Measurements from ENCODE around the gene TARDBP. TPM values are rescaled to one million over a fixed set of nuclear protein-coding genes. Genes with fewer than 3 reads are reported as not detected.
"Not testable (repeated sequence)": the region's sequence is repeated elsewhere in the genome, so short reads cannot be mapped to it uniquely, and the experiment has no call there.

TARDBP gene
- total and polyA plus RNA-seq, 2 donors (not counting 1 experiment from before 2014, with no cell fraction given): 85.2 to 222 TPM

DNA sequence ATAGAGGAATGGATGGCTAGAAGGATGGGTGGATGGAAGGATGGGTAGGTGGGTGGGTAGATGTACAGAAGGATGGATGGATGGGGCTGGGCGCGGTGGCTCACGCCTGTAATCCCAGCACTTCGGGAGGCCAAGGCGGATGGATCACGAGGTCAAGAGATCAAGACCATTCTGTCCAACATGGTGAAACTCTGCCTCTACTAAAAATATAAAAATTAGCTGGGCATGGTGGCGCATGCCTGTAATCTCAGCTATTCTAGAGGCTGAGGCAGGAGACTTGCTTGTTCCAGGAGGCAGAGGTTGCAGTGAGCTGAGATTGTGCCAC lies 27.6 kb downstream of the TARDBP start:
- H3K9me3 Mint-ChIP-seq (ENCODE audit: insufficient read depth); H3K79me2 ChIP-seq (ENCODE audit: control insufficient read depth, insufficient read depth, low read length); H3K9me3 ChIP-seq (ENCODE audit: control extremely low read depth in 1 of 3, control insufficient read depth in 2 of 3, insufficient read depth in 1 of 3, low read length in 2 of 3); H3K4me1 ChIP-seq (ENCODE audit: control insufficient read depth in 2 of 2, insufficient read depth in 2 of 2, low read length in 2 of 2); DNase-seq; H3K4me3 ChIP-seq (ENCODE audit: control extremely low read depth in 1 of 5, extremely low read depth in 1 of 5, insufficient read depth in 1 of 5, low read depth in 2 of 5, low read length in 4 of 5); H3K4me2 ChIP-seq (replicated peaks; ENCODE audit: low read depth, low read length, poor library complexity, severe bottlenecking); H3K27ac Mint-ChIP-seq; H3K9ac ChIP-seq (ENCODE audit: low read length); H3K4me3 Mint-ChIP-seq; intact Hi-C loops (cut with micrococcal nuclease); ATAC-seq (ENCODE audit: low read depth); H3K4me1 Mint-ChIP-seq; H2AFZ ChIP-seq (ENCODE audit: insufficient read depth, low read depth, low read length, poor library complexity, severe bottlenecking); H3K36me3 ChIP-seq (replicated peaks in 1 of 2; ENCODE audit: control extremely low read depth in 1 of 2, control insufficient read depth in 1 of 2, extremely low read depth in 1 of 2, insufficient read depth in 2 of 2, low read length in 1 of 2); H3K27ac ChIP-seq (ENCODE audit: low read length in 2 of 2); H4K20me1 ChIP-seq (ENCODE audit: control insufficient read depth, insufficient read depth, low read length, poor library complexity, severe bottlenecking); H3K27me3 Mint-ChIP-seq: not testable (repeated sequence)
- POLR2A ChIA-PET: interaction anchor here (0.7 kb wide), 1 partner anchor 784 kb away, joined by 3 read pairs; no protein-coding TSS in a partner anchor
- H3K27me3 ChIP-seq (replicated peaks in 1 of 4; ENCODE audit: control extremely low read depth in 1 of 4, control insufficient read depth in 3 of 4, insufficient read depth in 4 of 4, low read length in 3 of 4): peaks cover 0 to 13% (median 2%) of the 10 kb centered on the region in 4 experiments
- CTCF ChIA-PET: interaction anchor here (0.7 kb wide), 1 partner anchor 808 kb away, joined by 5 read pairs; the partner anchor contains the start of gene NPPA
- WGBS (ENCODE audit: insufficient coverage): 89% methylated on average over 7 of the region's 7 CpGs

DNA sequence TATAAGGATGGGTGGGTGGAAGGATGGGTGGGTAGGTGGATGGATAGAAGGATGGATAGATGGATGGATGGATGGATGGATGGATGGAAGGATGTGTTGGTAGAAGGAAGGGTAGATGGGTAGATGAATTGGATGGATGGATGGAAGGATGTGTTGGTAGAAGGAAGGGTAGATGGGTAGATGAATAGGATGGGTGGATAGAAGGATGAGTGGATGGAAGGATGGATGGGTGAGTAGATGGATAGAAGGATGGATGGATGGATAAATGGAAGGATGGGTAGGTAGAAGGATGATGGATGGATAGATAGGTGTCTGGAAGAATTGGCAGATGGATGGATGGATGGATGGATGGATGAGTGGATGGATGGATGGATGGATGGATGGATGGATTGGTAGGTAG lies 28.6 kb downstream of the TARDBP start:
- Mint-ChIP-seq H3K9me3 (ENCODE audit: insufficient read depth) (no peaks in the 10 kb centered on the region), H3K4me1 (peaks cover 4% of the 10 kb centered on the region), H3K27me3 (peaks cover 7% of the 10 kb centered on the region), H3K4me3 (no peak overlapping the region), H3K27ac (no peak overlapping the region)
- TF ChIP-seq, protein P1, sequence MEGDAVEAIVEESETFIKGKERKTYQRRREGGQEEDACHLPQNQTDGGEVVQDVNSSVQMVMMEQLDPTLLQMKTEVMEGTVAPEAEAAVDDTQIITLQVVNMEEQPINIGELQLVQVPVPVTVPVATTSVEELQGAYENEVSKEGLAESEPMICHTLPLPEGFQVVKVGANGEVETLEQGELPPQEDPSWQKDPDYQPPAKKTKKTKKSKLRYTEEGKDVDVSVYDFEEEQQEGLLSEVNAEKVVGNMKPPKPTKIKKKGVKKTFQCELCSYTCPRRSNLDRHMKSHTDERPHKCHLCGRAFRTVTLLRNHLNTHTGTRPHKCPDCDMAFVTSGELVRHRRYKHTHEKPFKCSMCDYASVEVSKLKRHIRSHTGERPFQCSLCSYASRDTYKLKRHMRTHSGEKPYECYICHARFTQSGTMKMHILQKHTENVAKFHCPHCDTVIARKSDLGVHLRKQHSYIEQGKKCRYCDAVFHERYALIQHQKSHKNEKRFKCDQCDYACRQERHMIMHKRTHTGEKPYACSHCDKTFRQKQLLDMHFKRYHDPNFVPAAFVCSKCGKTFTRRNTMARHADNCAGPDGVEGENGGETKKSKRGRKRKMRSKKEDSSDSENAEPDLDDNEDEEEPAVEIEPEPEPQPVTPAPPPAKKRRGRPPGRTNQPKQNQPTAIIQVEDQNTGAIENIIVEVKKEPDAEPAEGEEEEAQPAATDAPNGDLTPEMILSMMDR (IDR thresholded peaks at IDR 0.05): no peak
- no peak for TF ChIP-seq EZH2 (IDR thresholded peaks at IDR 0.05; ENCODE audit: borderline replicate concordance, insufficient read depth, low read depth, low read length, poor library complexity, severe bottlenecking)
- Histone ChIP-seq H3K36me3 (replicated peaks in 1 of 2; ENCODE audit: control extremely low read depth in 1 of 2, control insufficient read depth in 1 of 2, extremely low read depth in 1 of 2, insufficient read depth in 2 of 2, low read length in 1 of 2) (no peaks in the 10 kb centered on the region), H3K4me3 (ENCODE audit: control extremely low read depth in 1 of 5, extremely low read depth in 1 of 5, insufficient read depth in 1 of 5, low read depth in 2 of 5, low read length in 4 of 5) (no peak overlapping the region), H2AFZ (ENCODE audit: insufficient read depth, low read depth, low read length, poor library complexity, severe bottlenecking) (no peak overlapping the region), H3K4me1 (ENCODE audit: control insufficient read depth in 2 of 2, insufficient read depth in 2 of 2, low read length in 2 of 2) (peaks cover 0 to 3% of the 10 kb centered on the region in 2 donors), H3K27ac (ENCODE audit: low read length in 2 of 2) (no peak overlapping the region), H3K79me2 (ENCODE audit: control insufficient read depth, insufficient read depth, low read length) (no peaks in the 10 kb centered on the region), H3K9ac (ENCODE audit: low read length) (no peak overlapping the region), H3K27me3 (replicated peaks in 1 of 4; ENCODE audit: control extremely low read depth in 1 of 4, control insufficient read depth in 3 of 4, insufficient read depth in 4 of 4, low read length in 3 of 4) (peaks cover 0 to 13% (median 2%) of the 10 kb centered on the region in 4 experiments), H3K4me2 (replicated peaks; ENCODE audit: low read depth, low read length, poor library complexity, severe bottlenecking) (no peak overlapping the region), H3K9me3 (ENCODE audit: control extremely low read depth in 1 of 3, control insufficient read depth in 2 of 3, insufficient read depth in 1 of 3, low read length in 2 of 3) (no peaks in the 10 kb centered on the region), H4K20me1 (ENCODE audit: control insufficient read depth, insufficient read depth, low read length, poor library complexity, severe bottlenecking) (no peaks in the 10 kb centered on the region)
- ChIA-PET CTCF (interaction anchor here (0.6 kb wide), 1 partner anchor 277 kb away, joined by 4 read pairs; no protein-coding TSS in a partner anchor), POLR2A (no interaction called here)
- no peak for DNase-seq
- no peak for ATAC-seq (ENCODE audit: low read depth)
- intact Hi-C loops (cut with micrococcal nuclease): no loop called here
